H9 (cell line): ENCODE results near the gene IGF1R. TPM values are rescaled to one million over a fixed set of nuclear protein-coding genes. Genes with fewer than 3 reads are reported as not detected.

Experiments
- DNase-seq: peaks from one replicate; pipeline ENCODE4 v3.0.0-alpha.2; 2017
- H2AFZ ChIP-seq: one replicate; pipeline ENCODE4 v1.6.1; 2013; ENCODE audit warnings: mild to moderate bottlenecking, low read length, control low read depth, moderate library complexity
- H2AK5ac ChIP-seq: 2 replicates; pipeline ENCODE4 v1.6.1; 2013; ENCODE audit warnings: low read length, control low read depth, mixed read lengths; ENCODE audit not compliant: insufficient read length
- H2BK120ac ChIP-seq: one replicate; pipeline ENCODE4 v1.6.1; 2013; ENCODE audit warnings: low read depth, mild to moderate bottlenecking, low read length, control low read depth, inconsistent platforms; ENCODE audit not compliant: poor library complexity, severe bottlenecking
- H2BK12ac ChIP-seq: 2 replicates; pipeline ENCODE4 v1.6.1; 2013; ENCODE audit warnings: low read length, control low read depth, mixed read lengths, low read depth; ENCODE audit not compliant: insufficient read length
- H2BK15ac ChIP-seq: 2 replicates; pipeline ENCODE4 v1.6.1; 2013; ENCODE audit warnings: low read depth, low read length, control low read depth
- H2BK20ac ChIP-seq: one replicate; pipeline ENCODE4 v1.6.1; 2013; ENCODE audit warnings: low read depth, mild to moderate bottlenecking, low read length, control low read depth, inconsistent platforms; ENCODE audit not compliant: poor library complexity, severe bottlenecking
- H2BK5ac ChIP-seq: 2 replicates; pipeline ENCODE4 v1.6.1; 2013; ENCODE audit warnings: low read length, control low read depth, mixed read lengths; ENCODE audit not compliant: insufficient read length
- H3K14ac ChIP-seq: 2 replicates; pipeline ENCODE4 v1.6.1; 2013; ENCODE audit warnings: low read length, control low read depth; ENCODE audit not compliant: insufficient read depth
- H3K18ac ChIP-seq: 2 replicates; pipeline ENCODE4 v1.6.1; 2013; ENCODE audit warnings: low read depth, mild to moderate bottlenecking, mixed read lengths, low read length, control low read depth; ENCODE audit not compliant: insufficient read length
- H3K23ac ChIP-seq: 2 replicates; pipeline ENCODE4 v1.6.1; 2013; ENCODE audit warnings: low read length, control low read depth, mixed read lengths, low read depth; ENCODE audit not compliant: insufficient read length
- H3K23me2 ChIP-seq: 2 replicates; pipeline ENCODE4 v1.6.1; 2013; ENCODE audit warnings: low read depth, mild to moderate bottlenecking, mixed read lengths, low read length, control low read depth; ENCODE audit not compliant: insufficient read length, poor library complexity, severe bottlenecking
- H3K27ac ChIP-seq: 2 replicates; pipeline ENCODE4 v1.5.1; 2013; ENCODE audit warnings: low read length, control low read depth, mixed read lengths, low read depth; ENCODE audit not compliant: insufficient read length
- H3K27me3 ChIP-seq: 2 replicates; pipeline ENCODE4 v1.6.1; 2013; ENCODE audit warnings: low read length, control low read depth, inconsistent platforms; ENCODE audit not compliant: insufficient read depth
- H3K4ac ChIP-seq: 2 replicates; pipeline ENCODE4 v1.6.1; 2013; ENCODE audit warnings: low read depth, mild to moderate bottlenecking, control low read depth, inconsistent platforms, low read length, moderate library complexity
- H3K4me1 ChIP-seq: 2 replicates; pipeline ENCODE4 v1.6.1; 2013; ENCODE audit warnings: low read length, control low read depth, inconsistent platforms; ENCODE audit not compliant: insufficient read depth
- H3K4me2 ChIP-seq: 2 replicates; pipeline ENCODE4 v1.6.1; 2013; ENCODE audit warnings: low read length, control low read depth, mixed read lengths; ENCODE audit not compliant: insufficient read length, insufficient read depth
- H3K56ac ChIP-seq: 2 replicates; pipeline ENCODE4 v1.6.1; 2013; ENCODE audit warnings: low read depth, mild to moderate bottlenecking, mixed read lengths, low read length, control low read depth; ENCODE audit not compliant: insufficient read length
- H3K79me1 ChIP-seq: 2 replicates; pipeline ENCODE4 v1.6.1; 2013; ENCODE audit warnings: low read depth, mild to moderate bottlenecking, moderate library complexity, low read length, control low read depth, inconsistent platforms; ENCODE audit not compliant: insufficient read depth, poor library complexity, severe bottlenecking
- H3K79me2 ChIP-seq: 2 replicates; pipeline ENCODE4 v1.6.1; 2013; ENCODE audit warnings: low read length, control low read depth, inconsistent platforms; ENCODE audit not compliant: insufficient read depth
- H3K9ac ChIP-seq: 2 replicates; pipeline ENCODE4 v1.6.1; 2013; ENCODE audit warnings: low read length, control low read depth, mixed read lengths; ENCODE audit not compliant: insufficient read length; ENCODE audit errors: extremely low read depth
- H3K9me3 ChIP-seq: one replicate; pipeline ENCODE4 v1.6.1; 2013; ENCODE audit warnings: low read depth, low read length, inconsistent platforms; ENCODE audit not compliant: control insufficient read depth
- H3T11ph ChIP-seq: one replicate; pipeline ENCODE4 v1.6.1; 2013; ENCODE audit warnings: mild to moderate bottlenecking, low read length, control low read depth, inconsistent platforms
- H4K20me1 ChIP-seq: one replicate; pipeline ENCODE4 v1.6.1; 2013; ENCODE audit not compliant: control insufficient read depth, insufficient read length, insufficient read depth
- H4K5ac ChIP-seq: 2 replicates; pipeline ENCODE4 v1.6.1; 2013; ENCODE audit warnings: low read depth, mild to moderate bottlenecking, mixed read lengths, low read length, control low read depth; ENCODE audit not compliant: insufficient read length
- H4K8ac ChIP-seq: replicated peaks from 2 replicates; pipeline ENCODE4 v1.6.1; 2013; ENCODE audit warnings: low read length, control low read depth, mixed read lengths, low read depth; ENCODE audit not compliant: insufficient read length
- H4K91ac ChIP-seq: 2 replicates; pipeline ENCODE4 v1.6.1; 2013; ENCODE audit warnings: low read depth, mild to moderate bottlenecking, moderate library complexity, mixed read lengths, low read length, control low read depth; ENCODE audit not compliant: insufficient read length
- H3K27ac Mint-ChIP-seq, 3 experiments: 2 replicates in 2 of 3; 3 replicates in 1 of 3; pipeline ENCODE4 v1.8.0; 2020 to 2021; ENCODE audit warnings: mixed read lengths in 3 of 3, mild to moderate bottlenecking in 1 of 3, moderate library complexity in 1 of 3
- H3K27me3 Mint-ChIP-seq: 2 replicates; pipeline ENCODE4 v1.8.0; 2021; ENCODE audit warnings: low read depth, mild to moderate bottlenecking, moderate library complexity, mixed read lengths
- H3K36me3 Mint-ChIP-seq, 3 experiments: 2 replicates in 2 of 3; 3 replicates in 1 of 3; pipeline ENCODE4 v1.8.0; 2020 to 2021; ENCODE audit warnings: low read depth in 3 of 3, mixed read lengths in 3 of 3; ENCODE audit not compliant: insufficient read depth in 1 of 3
- H3K4me1 Mint-ChIP-seq, 2 experiments: 2 replicates each; pipeline ENCODE4 v1.8.0; 2020; ENCODE audit warnings: mixed read lengths in 2 of 2
- H3K4me3 Mint-ChIP-seq, 2 experiments: 2 replicates in 1 of 2; 3 replicates in 1 of 2; pipeline ENCODE4 v1.8.0; 2020 to 2021; ENCODE audit warnings: mild to moderate bottlenecking in 2 of 2, mixed read lengths in 2 of 2, moderate library complexity in 1 of 2
- H3K9me3 Mint-ChIP-seq, 2 experiments: 2 replicates in 1 of 2; 3 replicates in 1 of 2; pipeline ENCODE4 v1.8.0; 2020; ENCODE audit warnings: mild to moderate bottlenecking in 2 of 2, mixed read lengths in 2 of 2, moderate library complexity in 1 of 2
- WGBS: extraction: QIAGEN DNeasy Blood & Tissue Kit; methylation state at CpG from one replicate; pipeline ENCODE4 v1.1.7; 2013; ENCODE audit warnings: missing lambda C conversion rate, low lambda C conversion rate, mixed read lengths; ENCODE audit not compliant: insufficient read length; ENCODE audit errors: extremely low coverage; 5-methylcytosine and 5-hydroxymethylcytosine counted together
- total RNA-seq: library from RNA; stranded (reverse); gene quantifications from 2 replicates; pipeline ENCODE4 v1.2.1, GENCODE V29; 2021
- TF ChIP-seq, protein P1 (sequence below): fragments of 200-600 bp; sonication (generic); conservative IDR thresholded peaks from 3 replicates; pipeline ENCODE4 v1.8.0; 2021; ENCODE audit warnings: antibody characterized with exemption, mild to moderate bottlenecking

IGF1R gene
- total RNA-seq, 1 experiment from 2014 or later: 70.0 TPM

GRCh38 chr15:98730860-98731711, 82.7 kb downstream of the IGF1R start:
- Histone ChIP-seq H3K56ac (no peak overlapping the region), H3K4me1 (peaks cover 28% of the 10 kb centered on the region), H4K91ac (no peak overlapping the region), H4K8ac (no peak overlapping the region), H2BK12ac (no peak overlapping the region), H3K79me2 (peaks cover 65% of the 10 kb centered on the region; the same call in 1 of the 2 replicates), H2AFZ (no peak overlapping the region), H3K9ac (no peak overlapping the region), H3K23me2 (no peaks in the 10 kb centered on the region), H3K79me1 (peaks cover 15% of the 10 kb centered on the region), H2BK20ac (no peak overlapping the region), H2AK5ac (no peak overlapping the region), H3K9me3 (no peaks in the 10 kb centered on the region), H3K18ac (no peak overlapping the region), H3K4ac (no peak overlapping the region), H3K27me3 (no peaks in the 10 kb centered on the region), H3K4me2 (no peak overlapping the region), H2BK120ac (no peak overlapping the region), H3K23ac (no peak overlapping the region), H3K27ac (no peak overlapping the region), H2BK15ac (no peak overlapping the region), H4K5ac (no peak overlapping the region), H2BK5ac (no peak overlapping the region), H3K14ac (no peak overlapping the region), H4K20me1 (no peaks in the 10 kb centered on the region), H3T11ph (no peak overlapping the region)
- Mint-ChIP-seq H3K4me3 (no peak overlapping the region), H3K36me3 (no peaks in the 10 kb centered on the region), H3K27me3 (no peaks in the 10 kb centered on the region), H3K27ac (no peak overlapping the region), H3K4me1 (peaks cover 64 to 65% of the 10 kb centered on the region in 2 experiments), H3K9me3 (no peaks in the 10 kb centered on the region; a peak in 1 of 5 replicates)
- TF ChIP-seq, protein P1, sequence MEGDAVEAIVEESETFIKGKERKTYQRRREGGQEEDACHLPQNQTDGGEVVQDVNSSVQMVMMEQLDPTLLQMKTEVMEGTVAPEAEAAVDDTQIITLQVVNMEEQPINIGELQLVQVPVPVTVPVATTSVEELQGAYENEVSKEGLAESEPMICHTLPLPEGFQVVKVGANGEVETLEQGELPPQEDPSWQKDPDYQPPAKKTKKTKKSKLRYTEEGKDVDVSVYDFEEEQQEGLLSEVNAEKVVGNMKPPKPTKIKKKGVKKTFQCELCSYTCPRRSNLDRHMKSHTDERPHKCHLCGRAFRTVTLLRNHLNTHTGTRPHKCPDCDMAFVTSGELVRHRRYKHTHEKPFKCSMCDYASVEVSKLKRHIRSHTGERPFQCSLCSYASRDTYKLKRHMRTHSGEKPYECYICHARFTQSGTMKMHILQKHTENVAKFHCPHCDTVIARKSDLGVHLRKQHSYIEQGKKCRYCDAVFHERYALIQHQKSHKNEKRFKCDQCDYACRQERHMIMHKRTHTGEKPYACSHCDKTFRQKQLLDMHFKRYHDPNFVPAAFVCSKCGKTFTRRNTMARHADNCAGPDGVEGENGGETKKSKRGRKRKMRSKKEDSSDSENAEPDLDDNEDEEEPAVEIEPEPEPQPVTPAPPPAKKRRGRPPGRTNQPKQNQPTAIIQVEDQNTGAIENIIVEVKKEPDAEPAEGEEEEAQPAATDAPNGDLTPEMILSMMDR: no peak
- DNase-seq: no peak
- no CpG with 5 or more reads among the region's 13 CpGs for WGBS
